H1 (cell line): ENCODE data around the gene ASXL1. TPM values are rescaled to one million over a fixed set of nuclear protein-coding genes. Genes with fewer than 3 reads are reported as not detected.

ENCODE experiments used
- CTCF ChIA-PET: fragments of 300-600 bp; sonication (Branson Sonifier 250); formaldehyde crosslinking; loops from one replicate; lab custom pipeline; 2021; ENCODE audit not compliant: partially characterized antibody; lab: Charles Lee
- POLR2A ChIA-PET: fragments of 300-600 bp; sonication (Branson Sonifier 250); formaldehyde crosslinking; loops from one replicate; lab custom pipeline; 2021; ENCODE audit warnings: inconsistent platforms; ENCODE audit not compliant: partially characterized antibody; lab: Charles Lee
- DNase-seq, 2 experiments: peaks; one replicate each; pipeline versions ENCODE4 v3.0.0 to v3.0.0-alpha.2; 2010 to 2022; ENCODE audit warnings: low spot score in 2 of 2, low read depth in 1 of 2, mixed read lengths in 1 of 2
- FAIRE-seq: peaks from 2 replicates; lab custom pipeline; 2011; peaks lifted over from hg19 to GRCh38; lab: Jason Lieb, UNC
- H2AFZ ChIP-seq: 2 replicates; pipeline ENCODE4 v1.8.1; 2012; ENCODE audit warnings: low read length, inconsistent platforms
- H2AK5ac ChIP-seq: 2 replicates; pipeline ENCODE4 v1.6.1; 2013; ENCODE audit warnings: low read depth, low read length
- H2BK120ac ChIP-seq: replicated peaks from 2 replicates; pipeline ENCODE3; 2013; ENCODE audit warnings: low read depth, low read length, inconsistent platforms
- H2BK12ac ChIP-seq: 2 replicates; pipeline ENCODE4 v1.6.1; 2013; ENCODE audit warnings: low read depth, low read length
- H2BK15ac ChIP-seq: 2 replicates; pipeline ENCODE4 v1.6.1; 2013; ENCODE audit warnings: low read length
- H2BK20ac ChIP-seq: 2 replicates; pipeline ENCODE4 v1.6.1; 2013; ENCODE audit warnings: low read length
- H2BK5ac ChIP-seq: 2 replicates; pipeline ENCODE4 v1.6.1; 2013; ENCODE audit warnings: low read depth, low read length
- H3K14ac ChIP-seq: 2 replicates; pipeline ENCODE4 v1.6.1; 2013; ENCODE audit warnings: inconsistent platforms; ENCODE audit not compliant: insufficient read length
- H3K18ac ChIP-seq: 2 replicates; pipeline ENCODE4 v1.6.1; 2013; ENCODE audit warnings: low read length; ENCODE audit errors: extremely low read depth
- H3K23ac ChIP-seq: 2 replicates; pipeline ENCODE4 v1.6.1; 2013; ENCODE audit warnings: inconsistent platforms; ENCODE audit not compliant: insufficient read length
- H3K23me2 ChIP-seq: 2 replicates; pipeline ENCODE4 v1.6.1; 2013; ENCODE audit warnings: low read depth, low read length
- H3K27ac ChIP-seq: 2 replicates; pipeline ENCODE4 v1.6.1; 2011; ENCODE audit warnings: low read depth, low read length, inconsistent platforms
- H3K27me3 ChIP-seq, 4 experiments: replicated peaks in 1 of 4; 1 replicate in 1 of 4; 2 replicates in 3 of 4; pipeline versions ENCODE4 v1.6.1 to v1.8.1; 2011 to 2013; ENCODE audit warnings: low read length in 3 of 4, mild to moderate bottlenecking in 3 of 4, inconsistent platforms in 2 of 4, mixed read lengths in 2 of 4, moderate library complexity in 1 of 4; ENCODE audit not compliant: control insufficient read depth in 3 of 4, insufficient read depth in 3 of 4; ENCODE audit errors: extremely low read depth in 1 of 4
- H3K36me3 ChIP-seq, 4 experiments: 2 replicates each; pipeline versions ENCODE4 v1.6.1 to v1.8.1; 2011 to 2013; ENCODE audit warnings: mild to moderate bottlenecking in 4 of 4, low read length in 3 of 4, moderate library complexity in 2 of 4, control low read depth in 1 of 4, inconsistent platforms in 1 of 4; ENCODE audit not compliant: insufficient read depth in 4 of 4, control insufficient read depth in 2 of 4
- H3K4ac ChIP-seq: replicated peaks from 2 replicates; pipeline ENCODE3; 2013; ENCODE audit warnings: low read length, low read depth, mixed read lengths, inconsistent platforms; ENCODE audit not compliant: insufficient read length
- H3K4me1 ChIP-seq, 4 experiments: replicated peaks in 1 of 4; 1 replicate in 1 of 4; 2 replicates in 3 of 4; pipeline versions ENCODE4 v1.6.1 to v1.8.1; 2011 to 2013; ENCODE audit warnings: low read length in 3 of 4, inconsistent platforms in 2 of 4, mixed read lengths in 1 of 4; ENCODE audit not compliant: insufficient read depth in 4 of 4, control insufficient read depth in 3 of 4
- H3K4me2 ChIP-seq, 2 experiments: 2 replicates each; pipeline versions ENCODE4 v1.6.1 to v1.8.1; 2011 to 2013; ENCODE audit warnings: low read depth in 2 of 2, low read length in 2 of 2, control low read depth in 1 of 2, inconsistent platforms in 1 of 2, mild to moderate bottlenecking in 1 of 2; ENCODE audit not compliant: insufficient read depth in 1 of 2
- H3K4me3 ChIP-seq, 4 experiments: fragments of 200-600, 300-600 bp in 1 of 4; sonication (generic), shearing (Covaris generic), sonication (Bioruptor Twin) in 1 of 4; 2 replicates each; pipeline versions ENCODE4 v1.5.1 to v1.8.1; 2011 to 2016; ENCODE audit warnings: low read length in 4 of 4, low read depth in 3 of 4, control low read depth in 2 of 4, inconsistent platforms in 2 of 4, mild to moderate bottlenecking in 2 of 4, mixed read lengths in 1 of 4, moderate library complexity in 1 of 4; ENCODE audit not compliant: insufficient read depth in 2 of 4; ENCODE audit errors: extremely low read depth in 1 of 4
- H3K56ac ChIP-seq: replicated peaks from 2 replicates; pipeline ENCODE3; 2013; ENCODE audit warnings: low read depth, mild to moderate bottlenecking, mixed read lengths, low read length, inconsistent platforms; ENCODE audit not compliant: insufficient read length
- H3K79me1 ChIP-seq: 2 replicates; pipeline ENCODE4 v1.6.1; 2013; ENCODE audit warnings: low read depth, low read length, control low read depth
- H3K79me2 ChIP-seq, 2 experiments: 2 replicates each; pipeline versions ENCODE4 v1.6.1 to v1.8.1; 2012 to 2013; ENCODE audit warnings: low read length in 2 of 2, mild to moderate bottlenecking in 2 of 2, inconsistent platforms in 1 of 2; ENCODE audit not compliant: insufficient read depth in 2 of 2, control insufficient read depth in 1 of 2
- H3K9ac ChIP-seq, 4 experiments: replicated peaks in 1 of 4; 1 replicate in 1 of 4; 2 replicates in 3 of 4; pipeline versions ENCODE4 v1.6.1 to v1.8.1; 2011 to 2013; ENCODE audit warnings: low read depth in 3 of 4, low read length in 3 of 4, control low read depth in 2 of 4, mild to moderate bottlenecking in 2 of 4, moderate library complexity in 2 of 4, inconsistent platforms in 1 of 4; ENCODE audit errors: extremely low read depth in 1 of 4
- H3K9me3 ChIP-seq, 2 experiments: 2 replicates each; pipeline versions ENCODE4 v1.6.1 to v1.8.1; 2012 to 2013; ENCODE audit warnings: mild to moderate bottlenecking in 2 of 2, moderate library complexity in 2 of 2, control low read depth in 1 of 2, inconsistent platforms in 1 of 2, low read depth in 1 of 2, low read length in 1 of 2, mixed read lengths in 1 of 2; ENCODE audit not compliant: insufficient read depth in 2 of 2
- H4K20me1 ChIP-seq, 2 experiments: replicated peaks in 1 of 2; 2 replicates each; pipeline versions ENCODE3 to v1.8.1; 2011 to 2013; ENCODE audit warnings: inconsistent platforms in 2 of 2, low read length in 2 of 2, mild to moderate bottlenecking in 1 of 2; ENCODE audit not compliant: insufficient read depth in 2 of 2, control insufficient read depth in 1 of 2
- H4K5ac ChIP-seq: 2 replicates; pipeline ENCODE4 v1.6.1; 2013; ENCODE audit warnings: low read length, low read depth, mixed read lengths, inconsistent platforms; ENCODE audit not compliant: insufficient read length
- H4K8ac ChIP-seq: 2 replicates; pipeline ENCODE4 v1.8.0; 2013; ENCODE audit warnings: mild to moderate bottlenecking, moderate library complexity, low read length, inconsistent platforms; ENCODE audit not compliant: insufficient read depth; ENCODE audit errors: extremely low read depth
- H4K91ac ChIP-seq: replicated peaks from 2 replicates; pipeline ENCODE3; 2013; ENCODE audit warnings: low read length, mixed read lengths, inconsistent platforms; ENCODE audit not compliant: insufficient read length
- CHD1 ChIP-seq: IDR thresholded peaks from 2 replicates; pipeline ENCODE4 v1.6.1; 2012; ENCODE audit warnings: low read depth, low read length, improper control_type of control experiment
- CTBP2 ChIP-seq: IDR thresholded peaks from 2 replicates; pipeline ENCODE4 v1.7.0; 2011; ENCODE audit warnings: borderline replicate concordance, mild to moderate bottlenecking, moderate library complexity, mixed read lengths, low read length; ENCODE audit not compliant: insufficient read depth, insufficient read length
- GABPA ChIP-seq: IDR thresholded peaks from 2 replicates; pipeline ENCODE4 v1.6.1; 2011; ENCODE audit warnings: mild to moderate bottlenecking, low read length, moderate library complexity, borderline replicate concordance; ENCODE audit not compliant: insufficient read depth
- HDAC2 ChIP-seq, 2 experiments: fragments of 300-600 bp in 1 of 2; sonication (generic) in 1 of 2; IDR thresholded peaks; 2 replicates each; pipeline ENCODE4 v1.6.1; 2011 to 2012; ENCODE audit warnings: low read depth in 2 of 2, low read length in 2 of 2, mild to moderate bottlenecking in 2 of 2, moderate library complexity in 2 of 2, borderline replicate concordance in 1 of 2, inconsistent platforms in 1 of 2
- KDM4A ChIP-seq: IDR thresholded peaks from one replicate; pipeline ENCODE4 v1.7.1; 2012; ENCODE audit warnings: low read depth, mild to moderate bottlenecking, moderate library complexity, low read length, inconsistent platforms; ENCODE audit not compliant: severe bottlenecking
- POU5F1 ChIP-seq: IDR thresholded peaks from 2 replicates; pipeline ENCODE4 v1.6.1; 2011; ENCODE audit warnings: low read depth, mild to moderate bottlenecking, low read length, moderate library complexity
- RBBP5 ChIP-seq: IDR thresholded peaks from 2 replicates; pipeline ENCODE4 v1.7.1; 2012; ENCODE audit warnings: low read depth, mild to moderate bottlenecking, inconsistent platforms, low read length, moderate library complexity, borderline replicate concordance
- WGBS, 2 experiments: shearing (Covaris generic) in 1 of 2; methylation state at CpG; one replicate each; pipeline versions ENCODE4 v1.1.6 to v1.1.7; 2013 to 2015; ENCODE audit warnings: low lambda C conversion rate in 2 of 2, mixed read lengths in 2 of 2, inconsistent platforms in 1 of 2, low coverage in 1 of 2, missing lambda C conversion rate in 1 of 2; ENCODE audit not compliant: insufficient replicate concordance in 2 of 2, insufficient coverage in 1 of 2, insufficient read length in 1 of 2; ENCODE audit errors: extremely low coverage in 1 of 2, missing lambda C conversion rate in 1 of 2; 5-methylcytosine and 5-hydroxymethylcytosine counted together
- polyA plus RNA-seq, 7 experiments: library from polyadenylated mRNA; depleted of rRNA in 3 of 7; stranded (reverse) in 5 of 7; unstranded in 2 of 7; fragments of >200 nt in 5 of 7; fragments of 200-250 nt in 2 of 7; gene quantifications; 1 replicate in 5 of 7; 2 replicates in 1 of 7; 4 replicates in 1 of 7; pipeline versions ENCODE4 v1.2.1 to v1.2.3, GENCODE V29; 2011 to 2013; ENCODE audit warnings: missing spikeins in 2 of 7, mixed read lengths in 2 of 7
- total RNA-seq: library from RNA; stranded (reverse); fragmentation: NEBNext Ultra II Directional; extraction: Animal tissue kit (Norgen Biotek cat#: 25700); gene quantifications from 2 replicates; pipeline ENCODE4 v1.2.1, GENCODE V29; 2021

The ASXL1 gene
- total and polyA plus RNA-seq, 2 of the 8 experiments (the other 6 are each of a cell fraction or from before 2014, with no cell fraction given) = 10.6 to 26.5 TPM

GRCh38 chr20:32320305-32320704, 37.8 kb upstream of the ASXL1 start:
- POLR2A ChIA-PET = no interaction called here
- no peak overlapping the region for H4K91ac ChIP-seq
- no peak overlapping the region for H2BK15ac ChIP-seq
- no peak overlapping the region for H2BK120ac ChIP-seq
- DNase-seq (no peak), FAIRE-seq (no peak)
- no peak overlapping the region for H3K14ac ChIP-seq
- H3K23me2 ChIP-seq = no peaks in the 10 kb centered on the region; the same call in 1 of the 2 replicates
- no peak overlapping the region for H4K8ac ChIP-seq
- H3K36me3 ChIP-seq = peaks cover 0 to 10% (median 6%) of the 10 kb centered on the region in 4 experiments; a peak in 2 of 8 replicates
- H3K79me1 ChIP-seq = 0 out of 2 replicates have a peak, but pooled peaks cover 2% of the 10 kb centered on the region
- no peak overlapping the region for H3K4me3 ChIP-seq
- H3K23ac ChIP-seq = no peak overlapping the region
- CTCF ChIA-PET = interaction anchor here (1.0 kb wide), 1 partner anchor 12 kb away, joined by 4 read pairs; no protein-coding TSS in a partner anchor
- no peaks in the 10 kb centered on the region for H3K9me3 ChIP-seq
- no peaks in the 10 kb centered on the region for H4K20me1 ChIP-seq
- H2BK12ac ChIP-seq = no peak overlapping the region
- H3K79me2 ChIP-seq = no peaks in the 10 kb centered on the region
- H4K5ac ChIP-seq = no peak overlapping the region
- H3K9ac ChIP-seq = no peak overlapping the region
- no peaks in the 10 kb centered on the region for H3K27me3 ChIP-seq
- no peak overlapping the region for H2BK5ac ChIP-seq
- H3K18ac ChIP-seq = no peak overlapping the region
- no peak overlapping the region for H2AFZ ChIP-seq
- no peak overlapping the region for H2BK20ac ChIP-seq
- no peak overlapping the region for H3K4ac ChIP-seq
- WGBS, 2 experiments = 100% methylated on average over 1 of the region's 1 CpG; no CpG with 5 or more reads in 1 of the 2 experiments
- no peak overlapping the region for H3K4me2 ChIP-seq
- H3K56ac ChIP-seq = no peak overlapping the region
- TF ChIP-seq KDM4A = no peak
- no peak for TF ChIP-seq CHD1
- TF ChIP-seq RBBP5 = no peak
- no peak for TF ChIP-seq POU5F1
- no peak for TF ChIP-seq HDAC2 (IDR thresholded peaks at IDR 0.05; ENCODE audit: borderline replicate concordance in 1 of 2, low read depth in 2 of 2, low read length in 2 of 2)
- TF ChIP-seq GABPA = no peak
- no peak for TF ChIP-seq CTBP2
- no peak overlapping the region for H2AK5ac ChIP-seq
- H3K27ac ChIP-seq = no peak overlapping the region
- H3K4me1 ChIP-seq = no peaks in the 10 kb centered on the region
